ENCODE results near the gene DLX2. TPM values are rescaled to one million over a fixed set of nuclear protein-coding genes. Genes with fewer than 3 reads are reported as not detected.

DLX2 gene
- total and polyA plus RNA-seq, 2 of the 13 experiments (the other 11 are each of a cell fraction or from before 2014, with no cell fraction given) = 0.07 to 0.15 TPM

DNA sequence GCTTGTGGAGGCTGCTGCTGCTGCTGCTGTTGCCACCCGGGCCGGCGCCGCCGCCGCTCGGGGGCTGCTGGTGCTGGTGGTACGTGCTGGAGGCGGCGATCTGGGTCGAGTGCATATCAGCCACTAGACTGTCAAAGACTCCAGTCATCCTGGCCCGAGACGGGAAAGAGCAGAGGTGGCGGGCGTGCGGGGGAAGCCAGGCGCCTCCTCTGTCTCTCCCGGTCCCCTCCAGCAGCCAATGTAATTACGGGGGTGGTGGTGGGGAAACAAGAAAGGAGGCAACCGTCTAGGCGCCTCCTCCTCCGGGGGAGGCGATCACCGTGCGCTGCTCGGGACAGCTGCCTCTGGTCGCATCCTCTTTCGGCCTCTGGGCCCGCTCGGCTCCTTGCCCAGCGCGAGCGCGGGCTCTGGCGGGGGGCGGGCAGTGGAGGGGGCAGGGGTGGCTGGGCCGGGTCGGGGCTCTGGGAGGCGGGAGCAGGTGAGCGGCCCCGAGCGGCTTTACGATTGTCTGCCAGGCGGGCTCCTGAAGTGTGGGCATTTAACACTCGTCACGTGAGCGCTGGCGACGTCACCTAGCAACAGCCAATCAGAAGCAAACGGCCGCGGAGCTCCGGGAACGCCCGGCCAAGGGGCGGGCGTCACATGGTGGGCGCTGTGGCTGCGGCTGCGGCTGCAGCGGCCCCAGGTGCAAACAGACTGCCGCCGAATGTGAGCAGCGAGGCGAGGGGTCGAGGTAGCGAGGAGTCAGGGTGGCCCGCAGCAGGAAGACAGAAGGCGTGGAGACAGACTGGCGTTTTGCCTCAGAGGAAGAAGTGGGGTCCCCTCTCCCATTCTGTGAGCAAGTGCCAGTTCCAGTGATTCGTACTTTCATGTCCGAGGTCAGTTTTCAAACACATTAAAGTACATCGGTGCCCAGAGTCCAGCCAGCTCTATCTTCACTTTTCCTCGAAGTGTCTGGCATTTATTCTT is at the start of gene DLX2 (continued):
- TF ChIP-seq ZNF12 (CRISPR knock-in tag; IDR thresholded peaks at IDR 0.05) = 0 out of 2 replicates have a peak, but pooled peaks have one; percentile 33
- TF ChIP-seq ZNF577 (CRISPR knock-in tag; IDR thresholded peaks at IDR 0.05; ENCODE audit: borderline replicate concordance, low read depth) = no peak
- TF ChIP-seq ZC3H13 (CRISPR knock-in tag; IDR thresholded peaks at IDR 0.05) = 0 out of 2 replicates have a peak, but pooled peaks have one; percentile 22
- TF ChIP-seq RFXANK (CRISPR knock-in tag; IDR thresholded peaks at IDR 0.05) = no peak
- no peak for TF ChIP-seq TRAFD1 (CRISPR knock-in tag; IDR thresholded peaks at IDR 0.05; ENCODE audit: borderline replicate concordance)
- TF ChIP-seq BHLHE40 (IDR thresholded peaks at IDR 0.05; ENCODE audit: low read length) = peak; percentile 98
- peak; percentile 67 for TF ChIP-seq FOXO1 (CRISPR knock-in tag; IDR thresholded peaks at IDR 0.05)
- TF ChIP-seq MZF1 (CRISPR knock-in tag; IDR thresholded peaks at IDR 0.05; ENCODE audit: borderline replicate concordance) = no peak
- peak; percentile 97 for TF ChIP-seq CAMTA2 (CRISPR knock-in tag; IDR thresholded peaks at IDR 0.05; ENCODE audit: borderline replicate concordance)
- TF ChIP-seq, protein P1, sequence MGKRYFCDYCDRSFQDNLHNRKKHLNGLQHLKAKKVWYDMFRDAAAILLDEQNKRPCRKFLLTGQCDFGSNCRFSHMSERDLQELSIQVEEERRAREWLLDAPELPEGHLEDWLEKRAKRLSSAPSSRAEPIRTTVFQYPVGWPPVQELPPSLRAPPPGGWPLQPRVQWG (CRISPR knock-in tag; IDR thresholded peaks at IDR 0.05; ENCODE audit: borderline replicate concordance, low read depth) = no peak
- no peak for TF ChIP-seq HNRNPK (IDR thresholded peaks at IDR 0.05; ENCODE audit: low read depth, low read length, poor library complexity, severe bottlenecking)
- TF ChIP-seq ZNF724P (CRISPR knock-in tag; IDR thresholded peaks at IDR 0.05; ENCODE audit: borderline replicate concordance) = peak; percentile 96
- TF ChIP-seq NFAT5 (CRISPR knock-in tag; IDR thresholded peaks at IDR 0.05) = peak; percentile 98
- TF ChIP-seq ZNF703 (CRISPR knock-in tag; IDR thresholded peaks at IDR 0.05; ENCODE audit: borderline replicate concordance) = no peak
- TF ChIP-seq ZNF569 (CRISPR knock-in tag; IDR thresholded peaks at IDR 0.05; ENCODE audit: borderline replicate concordance) = no peak
- peak; percentile 97 for TF ChIP-seq RFXAP (CRISPR knock-in tag; IDR thresholded peaks at IDR 0.05; ENCODE audit: borderline replicate concordance)
- no peak for TF ChIP-seq JDP2 (CRISPR knock-in tag; IDR thresholded peaks at IDR 0.05; ENCODE audit: borderline replicate concordance)
- TF ChIP-seq DMAP1 (CRISPR knock-in tag; IDR thresholded peaks at IDR 0.05) = peak; percentile 55; the same call in 1 of the 2 replicates
- TF ChIP-seq ARNT2 (CRISPR knock-in tag; IDR thresholded peaks at IDR 0.05; ENCODE audit: low read depth) = peak; percentile 95
- TF ChIP-seq ZMYM2 (CRISPR knock-in tag; IDR thresholded peaks at IDR 0.05) = peak; percentile 51; the same call in 1 of the 2 replicates
- TF ChIP-seq POGZ (CRISPR knock-in tag; IDR thresholded peaks at IDR 0.05) = peak; percentile 69
- TF ChIP-seq ZNF891 (CRISPR knock-in tag; IDR thresholded peaks at IDR 0.05) = peak; percentile 84
